OCI-LY3 (cell line): ENCODE results near the gene UPK3A.

ENCODE experiments used
- EZH2phosphoT487 ChIP-seq: fragments of 200-600 bp; shearing (Covaris generic); IDR thresholded peaks from 2 replicates; pipeline ENCODE4 v1.6.1; 2018; ENCODE audit warnings: antibody characterized with exemption, mixed run types, low read depth
- TF ChIP-seq, protein P1 (sequence below): fragments of 200-600, 300-600 bp; sonication (generic); IDR thresholded peaks from 2 replicates; pipeline ENCODE4 v1.5.1; 2014; ENCODE audit warnings: antibody characterized with exemption, low read length, low read depth

DNA sequence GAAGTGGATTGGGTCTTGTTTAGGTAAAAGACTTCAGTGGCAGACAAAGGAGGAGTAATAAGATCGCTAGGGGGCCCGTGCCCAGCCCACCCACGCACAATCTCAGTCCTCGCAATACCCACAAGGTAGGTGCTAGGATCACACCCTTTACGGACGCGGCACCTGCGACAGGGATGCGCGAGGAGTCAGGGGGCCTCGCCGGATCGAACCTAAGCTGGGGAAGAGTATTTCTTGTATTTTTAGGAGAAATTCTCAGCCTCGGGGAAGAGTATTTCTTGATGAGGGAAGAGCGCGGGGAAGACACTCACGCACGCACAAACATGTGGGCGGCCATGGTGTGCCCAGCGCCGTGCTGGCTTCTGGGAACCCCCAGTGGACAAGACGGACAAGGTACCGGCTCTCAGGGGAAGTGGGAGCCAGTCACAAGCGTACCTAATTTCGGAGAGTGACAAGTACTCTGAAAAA lies 24.2 kb downstream of the UPK3A start:
- TF ChIP-seq, protein P1, sequence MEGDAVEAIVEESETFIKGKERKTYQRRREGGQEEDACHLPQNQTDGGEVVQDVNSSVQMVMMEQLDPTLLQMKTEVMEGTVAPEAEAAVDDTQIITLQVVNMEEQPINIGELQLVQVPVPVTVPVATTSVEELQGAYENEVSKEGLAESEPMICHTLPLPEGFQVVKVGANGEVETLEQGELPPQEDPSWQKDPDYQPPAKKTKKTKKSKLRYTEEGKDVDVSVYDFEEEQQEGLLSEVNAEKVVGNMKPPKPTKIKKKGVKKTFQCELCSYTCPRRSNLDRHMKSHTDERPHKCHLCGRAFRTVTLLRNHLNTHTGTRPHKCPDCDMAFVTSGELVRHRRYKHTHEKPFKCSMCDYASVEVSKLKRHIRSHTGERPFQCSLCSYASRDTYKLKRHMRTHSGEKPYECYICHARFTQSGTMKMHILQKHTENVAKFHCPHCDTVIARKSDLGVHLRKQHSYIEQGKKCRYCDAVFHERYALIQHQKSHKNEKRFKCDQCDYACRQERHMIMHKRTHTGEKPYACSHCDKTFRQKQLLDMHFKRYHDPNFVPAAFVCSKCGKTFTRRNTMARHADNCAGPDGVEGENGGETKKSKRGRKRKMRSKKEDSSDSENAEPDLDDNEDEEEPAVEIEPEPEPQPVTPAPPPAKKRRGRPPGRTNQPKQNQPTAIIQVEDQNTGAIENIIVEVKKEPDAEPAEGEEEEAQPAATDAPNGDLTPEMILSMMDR: no peak
- TF ChIP-seq EZH2phosphoT487: no peak
